Mucosa of stomach (tissue), 1 donor: ENCODE measurements around the gene SERPINF2.
"Not testable (repeated sequence)": the region's sequence is repeated elsewhere in the genome, so short reads cannot be mapped to it uniquely, and the experiment has no call there.

Experiments used
- H3K27me3 ChIP-seq: one replicate; pipeline ENCODE4 v1.7.0; 2013; ENCODE audit warnings: mild to moderate bottlenecking, low read length; ENCODE audit not compliant: control insufficient read depth, insufficient read depth
- H3K36me3 ChIP-seq: one replicate; pipeline ENCODE4 v1.7.0; 2013; ENCODE audit warnings: low read length; ENCODE audit not compliant: control insufficient read depth, insufficient read depth
- H3K4me1 ChIP-seq: one replicate; pipeline ENCODE4 v1.7.0; 2013; ENCODE audit warnings: mild to moderate bottlenecking, low read length; ENCODE audit not compliant: control insufficient read depth, insufficient read depth
- H3K4me3 ChIP-seq: one replicate; pipeline ENCODE4 v1.7.0; 2013; ENCODE audit warnings: low read length
- H3K9ac ChIP-seq: one replicate; pipeline ENCODE4 v1.7.0; 2013; ENCODE audit warnings: mild to moderate bottlenecking, low read length, moderate library complexity
- H3K9me3 ChIP-seq: one replicate; pipeline ENCODE4 v1.7.0; 2013; ENCODE audit warnings: mild to moderate bottlenecking, low read length, moderate library complexity; ENCODE audit not compliant: control insufficient read depth
- donor health status: Pancreatic carcinoma.

SERPINF2 gene

GRCh38 chr17:1762233-1762900 lies 19.7 kb downstream of the SERPINF2 start:
- H3K4me1 ChIP-seq = peaks cover 21% of the 10 kb centered on the region
- no peaks in the 10 kb centered on the region for H3K36me3 ChIP-seq
- H3K9me3 ChIP-seq = no peaks in the 10 kb centered on the region
- no peaks in the 10 kb centered on the region for H3K27me3 ChIP-seq
- no peak overlapping the region for H3K4me3 ChIP-seq
- peak overlapping the region; percentile 5 for H3K9ac ChIP-seq

- Histone ChIP-seq H3K4me3 (no peak overlapping the region), H3K4me1 (peaks cover 21% of the 10 kb centered on the region), H3K9ac (peak overlapping the region; percentile 15), H3K36me3 (no peaks in the 10 kb centered on the region), H3K27me3 (no peaks in the 10 kb centered on the region), H3K9me3 (no peaks in the 10 kb centered on the region)
Observed at GRCh38 chr17:1762901-1763898, 20.5 kb downstream of the SERPINF2 start.

GRCh38 chr17:1764284-1764683 lies 21.6 kb downstream of the SERPINF2 start:
- no peaks in the 10 kb centered on the region for H3K36me3 ChIP-seq
- H3K4me3 ChIP-seq = no peak overlapping the region
- no peaks in the 10 kb centered on the region for H3K27me3 ChIP-seq
- H3K9me3 ChIP-seq = no peaks in the 10 kb centered on the region
- peak overlapping the region; percentile 15 for H3K9ac ChIP-seq
- peaks cover 21% of the 10 kb centered on the region for H3K4me1 ChIP-seq

GRCh38 chr17:1764705-1765104 lies 22.0 kb downstream of the SERPINF2 start:
- not testable (repeated sequence) for H3K9me3 ChIP-seq, H3K9ac ChIP-seq, H3K36me3 ChIP-seq, H3K27me3 ChIP-seq, H3K4me3 ChIP-seq
- peaks cover 21% of the 10 kb centered on the region for H3K4me1 ChIP-seq

GRCh38 chr17:1765576-1765975 lies 22.9 kb downstream of the SERPINF2 start:
- H3K36me3 ChIP-seq = no peaks in the 10 kb centered on the region
- H3K4me1 ChIP-seq = peaks cover 21% of the 10 kb centered on the region
- H3K4me3 ChIP-seq = no peak overlapping the region
- H3K27me3 ChIP-seq = no peaks in the 10 kb centered on the region
- no peaks in the 10 kb centered on the region for H3K9me3 ChIP-seq
- no peak overlapping the region for H3K9ac ChIP-seq

- H3K36me3 ChIP-seq = no peaks in the 10 kb centered on the region
- no peak overlapping the region for H3K4me3 ChIP-seq
- no peaks in the 10 kb centered on the region for H3K9me3 ChIP-seq
- H3K4me1 ChIP-seq = peaks cover 21% of the 10 kb centered on the region
- H3K27me3 ChIP-seq = no peaks in the 10 kb centered on the region
- no peak overlapping the region for H3K9ac ChIP-seq
Observed at GRCh38 chr17:1766382-1767135, 23.9 kb downstream of the SERPINF2 start.

GRCh38 chr17:1767358-1767757 lies 24.7 kb downstream of the SERPINF2 start:
- no peak overlapping the region for H3K4me3 ChIP-seq
- H3K9ac ChIP-seq = no peak overlapping the region
- no peaks in the 10 kb centered on the region for H3K36me3 ChIP-seq
- H3K27me3 ChIP-seq = no peaks in the 10 kb centered on the region
- H3K4me1 ChIP-seq = peaks cover 21% of the 10 kb centered on the region
- H3K9me3 ChIP-seq = no peaks in the 10 kb centered on the region

GRCh38 chr17:1769822-1770477 lies 27.3 kb downstream of the SERPINF2 start:
- H3K9ac ChIP-seq = no peak overlapping the region
- H3K4me1 ChIP-seq = peaks cover 6% of the 10 kb centered on the region
- no peaks in the 10 kb centered on the region for H3K27me3 ChIP-seq
- H3K36me3 ChIP-seq = no peaks in the 10 kb centered on the region
- no peak overlapping the region for H3K4me3 ChIP-seq
- no peaks in the 10 kb centered on the region for H3K9me3 ChIP-seq

GRCh38 chr17:1773000-1773695 lies 30.5 kb downstream of the SERPINF2 start:
- not testable (repeated sequence) for H3K9ac ChIP-seq, H3K27me3 ChIP-seq, H3K4me3 ChIP-seq

GRCh38 chr17:1773696-1774181 lies 31.1 kb downstream of the SERPINF2 start:
- Histone ChIP-seq H3K27me3 (no peaks in the 10 kb centered on the region), H3K4me3 (no peak overlapping the region), H3K9ac (no peak overlapping the region), H3K4me1 (peaks cover 6% of the 10 kb centered on the region), H3K9me3 (no peaks in the 10 kb centered on the region), H3K36me3 (no peaks in the 10 kb centered on the region)

More at GRCh38 chr17:1773000-1773695, 30.5 kb downstream of the SERPINF2 start:
- H3K9me3 ChIP-seq, H3K36me3 ChIP-seq, H3K4me1 ChIP-seq: not testable (repeated sequence)
